GDM1 (cell line): Measurements from ENCODE around the gene VPS51.

Source experiments
- DNase-seq: peaks from one replicate; lab custom pipeline; 2025; lab: John Stamatoyannopoulos, UW

The VPS51 gene

GRCh38 chr11:65095974-65096806, at the start of gene VPS51:
VPS51 (plus strand) TSS chr11:65096214; CDS start chr11:65096251, 37 bp downstream.
- peak; percentile 74 for DNase-seq

GRCh38 chr11:65047581-65048422, 48.2 kb upstream of the VPS51 start:
- DNase-seq = no peak

- DNase-seq = no peak
Measured at GRCh38 chr11:65051398-65051858, 44.6 kb upstream of the VPS51 start.

- no peak for DNase-seq
Measured at GRCh38 chr11:65053827-65054508, 42.0 kb upstream of the VPS51 start.

GRCh38 chr11:65055538-65055937, 40.5 kb upstream of the VPS51 start:
- no peak for DNase-seq

- DNase-seq = no peak
Measured at GRCh38 chr11:65056999-65057398, 39.0 kb upstream of the VPS51 start.

- no peak for DNase-seq
Measured at GRCh38 chr11:65057526-65057925, 38.5 kb upstream of the VPS51 start.

GRCh38 chr11:65058012-65058411, 38.0 kb upstream of the VPS51 start:
- no peak for DNase-seq

GRCh38 chr11:65058419-65059054, 37.5 kb upstream of the VPS51 start, which contains the start of gene NAALADL1:
NAALADL1 (minus strand) TSS chr11:65058553; CDS start chr11:65058521, 32 bp downstream.
- no peak for DNase-seq

- DNase-seq = no peak
Measured at GRCh38 chr11:65059523-65059922, 36.5 kb upstream of the VPS51 start.

- DNase-seq = no peak
Measured at GRCh38 chr11:65059959-65060824, 35.8 kb upstream of the VPS51 start.

GRCh38 chr11:65060913-65061408, 35.1 kb upstream of the VPS51 start:
- DNase-seq = no peak

GRCh38 chr11:65063532-65063931, 32.5 kb upstream of the VPS51 start:
- no peak for DNase-seq

- DNase-seq = no peak
Measured at GRCh38 chr11:65064847-65065240, 31.2 kb upstream of the VPS51 start.

GRCh38 chr11:65065851-65066250, 30.2 kb upstream of the VPS51 start:
- DNase-seq = no peak

- no peak for DNase-seq
Measured at GRCh38 chr11:65066315-65066714, 29.7 kb upstream of the VPS51 start.

- no peak for DNase-seq
Measured at GRCh38 chr11:65066805-65067291, 29.2 kb upstream of the VPS51 start.

GRCh38 chr11:65067446-65067845, 28.6 kb upstream of the VPS51 start:
- DNase-seq = no peak

GRCh38 chr11:65069217-65069616, 26.8 kb upstream of the VPS51 start:
- DNase-seq = no peak

GRCh38 chr11:65071907-65072630, 23.9 kb upstream of the VPS51 start:
- DNase-seq = no peak
